ENCODE results near the gene CELF2.

CELF2 gene

DNA sequence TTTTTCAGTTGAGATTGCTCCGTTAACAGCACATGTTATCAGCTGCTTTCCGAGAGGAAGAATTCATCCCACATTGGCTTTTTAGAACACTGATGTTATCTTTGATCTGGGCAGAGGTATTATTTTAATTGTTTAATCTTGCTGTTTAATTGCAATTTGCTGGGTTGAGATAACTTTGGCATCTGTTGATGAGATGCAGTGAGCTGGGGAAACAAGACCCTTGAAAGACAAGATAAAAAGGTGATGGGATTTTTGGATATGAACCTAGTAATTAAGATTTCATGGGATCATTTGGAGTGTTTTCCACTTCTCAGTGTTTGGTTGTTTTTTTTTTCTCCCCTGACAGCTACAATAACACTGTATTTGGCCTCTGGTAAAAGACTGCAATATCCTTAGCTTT lies 4.5 kb downstream of the CELF2 start:
- DNase-seq (ENCODE audit: low read depth in 2 of 2, low spot score in 1 of 2) = no peak

DNA sequence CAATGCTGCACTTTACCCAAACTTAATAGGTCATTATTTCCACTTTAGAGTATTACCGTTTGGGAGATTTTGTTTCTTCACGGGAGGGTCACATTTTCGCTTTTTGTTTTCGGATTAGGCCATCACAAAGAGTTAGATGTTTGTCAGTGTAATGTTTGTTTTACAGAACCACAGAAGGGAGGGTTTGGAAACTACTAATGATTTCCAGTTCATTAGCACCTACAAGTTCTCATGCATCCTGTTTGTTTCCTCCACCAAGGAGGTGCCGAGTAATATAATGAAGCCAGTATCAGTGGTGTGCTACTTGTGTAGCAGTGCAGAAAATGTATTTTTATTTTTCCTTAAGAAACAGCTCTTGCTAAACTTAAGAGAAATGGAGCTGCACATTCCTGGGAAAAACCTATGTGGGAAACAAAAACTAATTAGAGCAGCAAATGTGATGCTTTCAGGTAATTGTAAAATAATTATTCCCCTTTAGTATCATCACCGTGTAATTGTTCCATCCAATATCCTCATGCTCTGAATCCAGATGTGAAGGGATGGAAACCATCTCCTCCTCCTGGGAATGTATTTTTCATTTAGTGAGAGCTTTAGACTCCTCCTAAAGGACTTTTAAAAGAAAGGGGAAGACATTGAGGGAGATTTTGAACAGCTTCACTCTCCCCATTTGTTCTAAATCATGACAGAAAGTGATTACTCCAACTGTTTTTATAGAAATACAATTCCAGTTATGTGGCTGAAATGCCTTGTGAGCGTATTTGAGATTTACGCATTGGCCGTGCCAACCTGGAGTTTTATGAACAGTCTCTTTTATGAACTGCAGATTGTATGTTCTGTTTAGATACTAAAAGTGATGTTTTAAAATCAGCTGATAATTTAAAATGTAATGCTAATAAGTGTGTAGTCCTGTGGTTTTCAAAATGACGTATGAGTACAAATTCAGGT lies 5.6 kb downstream of the CELF2 start:
- no peak for DNase-seq (ENCODE audit: low read depth in 2 of 2, low spot score in 1 of 2)

DNA sequence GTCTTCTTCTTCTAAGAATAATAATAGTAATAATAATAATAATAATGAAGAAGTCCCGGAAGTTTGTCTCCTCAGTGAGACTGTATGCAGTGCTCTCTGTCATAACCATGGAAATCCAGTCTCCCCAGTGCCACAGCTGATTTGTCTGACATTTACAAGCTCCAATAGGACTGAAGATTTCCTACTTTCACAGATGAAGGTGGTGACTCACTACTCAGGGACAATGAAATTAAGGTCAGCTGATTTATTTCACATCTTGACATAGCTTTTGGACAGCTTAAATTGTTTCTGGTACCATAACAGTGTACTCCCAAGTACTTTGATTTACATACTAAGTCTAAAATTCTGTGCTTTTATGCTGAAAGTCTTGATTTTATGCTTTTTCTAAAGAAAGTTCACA lies 6.9 kb downstream of the CELF2 start:
- DNase-seq (ENCODE audit: low read depth in 2 of 2, low spot score in 1 of 2) = no peak

DNA sequence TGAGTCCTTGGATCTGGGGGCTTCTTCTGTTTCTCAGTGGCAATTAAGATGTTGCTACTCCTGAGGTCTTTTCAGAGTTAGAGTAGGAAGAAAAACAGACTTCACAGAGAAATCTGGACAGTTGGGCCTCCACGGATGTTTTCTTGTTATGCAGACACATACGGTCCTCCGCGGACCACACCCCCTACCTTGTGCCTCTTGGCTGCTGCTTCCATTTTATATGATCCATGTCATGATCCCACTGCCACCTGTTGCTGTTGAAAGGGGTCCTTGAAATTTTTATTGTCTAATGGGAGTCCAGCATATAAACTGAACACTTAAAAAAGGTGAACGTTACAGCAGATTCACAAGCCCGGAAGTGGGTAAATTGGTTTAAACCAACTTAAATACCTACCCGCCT lies 8.3 kb downstream of the CELF2 start:
- DNase-seq (ENCODE audit: low read depth in 2 of 2, low spot score in 1 of 2) = no peak

DNA sequence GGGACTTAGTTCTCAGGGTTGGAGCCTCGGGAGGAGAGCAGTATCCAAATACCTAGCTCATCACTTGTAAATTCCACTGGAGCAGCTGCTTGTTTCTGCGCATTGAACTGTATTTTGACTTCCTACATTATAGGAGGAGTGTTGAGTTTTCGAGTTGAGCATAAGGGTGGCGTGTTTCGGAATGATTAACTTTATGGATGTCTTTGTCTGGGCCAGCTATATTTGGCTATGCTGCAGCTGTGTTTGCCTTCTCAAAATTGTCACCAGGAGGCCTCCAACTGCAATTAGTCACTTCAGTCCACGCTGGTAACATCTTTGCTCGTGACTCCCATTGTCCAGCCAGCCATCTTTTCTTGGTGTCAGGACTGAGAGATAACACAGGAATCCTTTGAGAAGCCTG lies 9.1 kb downstream of the CELF2 start:
- no peak for DNase-seq (ENCODE audit: low read depth in 2 of 2, low spot score in 1 of 2)

DNA sequence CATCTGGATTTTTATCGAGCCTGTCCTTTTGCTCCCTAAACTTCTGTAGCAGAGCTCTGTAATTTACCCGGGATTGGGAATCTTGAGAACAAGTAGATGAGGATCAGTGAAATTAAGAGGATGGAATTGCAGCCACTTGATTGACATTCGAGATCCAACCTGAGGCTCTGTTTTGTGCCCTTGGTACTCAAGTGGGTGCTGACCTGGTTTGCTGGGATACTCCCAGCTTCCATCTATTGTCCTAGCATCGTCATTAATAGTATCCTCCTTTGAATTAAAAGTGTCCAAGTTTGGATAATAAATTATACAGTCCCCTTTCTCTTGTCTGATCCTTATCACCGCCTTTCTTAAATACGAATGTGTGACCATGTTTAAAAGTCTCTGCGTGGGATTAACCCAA lies 17.1 kb downstream of the CELF2 start:
- no peak for DNase-seq (ENCODE audit: low read depth in 2 of 2, low spot score in 1 of 2)

DNA sequence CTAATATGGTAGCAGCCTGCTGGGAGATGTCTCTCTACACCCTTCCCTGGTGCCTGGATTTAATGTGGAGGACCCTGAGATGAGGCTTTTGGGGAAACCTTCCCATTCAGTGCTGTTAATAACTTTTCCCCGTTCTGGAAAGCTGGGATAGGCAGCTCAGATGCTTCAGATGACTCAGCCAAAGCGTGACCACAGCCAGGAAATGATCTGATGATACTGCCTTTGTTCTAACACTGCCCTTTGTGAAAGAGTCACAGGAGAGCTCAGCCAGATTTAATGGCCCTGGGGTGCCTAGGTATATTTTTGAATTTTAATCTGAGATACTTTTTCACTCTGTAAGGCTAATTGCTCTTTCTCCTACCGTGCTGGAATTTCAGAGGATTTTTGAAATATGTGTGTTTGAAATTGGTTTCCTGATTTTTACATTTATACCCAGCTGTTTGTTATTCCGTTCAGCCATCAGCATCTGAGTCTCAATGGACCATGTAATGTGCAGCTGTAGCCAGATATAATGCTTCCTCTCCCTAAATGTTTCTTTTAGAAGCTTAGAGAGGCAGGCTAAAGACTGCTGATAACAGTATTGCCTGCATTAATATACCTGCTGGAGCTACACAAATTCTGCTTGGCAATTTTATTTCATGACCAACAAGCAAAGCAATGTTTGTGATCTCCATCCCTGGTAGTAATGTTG lies 17.8 kb downstream of the CELF2 start:
- no peak for DNase-seq (ENCODE audit: low read depth in 2 of 2, low spot score in 1 of 2)

DNA sequence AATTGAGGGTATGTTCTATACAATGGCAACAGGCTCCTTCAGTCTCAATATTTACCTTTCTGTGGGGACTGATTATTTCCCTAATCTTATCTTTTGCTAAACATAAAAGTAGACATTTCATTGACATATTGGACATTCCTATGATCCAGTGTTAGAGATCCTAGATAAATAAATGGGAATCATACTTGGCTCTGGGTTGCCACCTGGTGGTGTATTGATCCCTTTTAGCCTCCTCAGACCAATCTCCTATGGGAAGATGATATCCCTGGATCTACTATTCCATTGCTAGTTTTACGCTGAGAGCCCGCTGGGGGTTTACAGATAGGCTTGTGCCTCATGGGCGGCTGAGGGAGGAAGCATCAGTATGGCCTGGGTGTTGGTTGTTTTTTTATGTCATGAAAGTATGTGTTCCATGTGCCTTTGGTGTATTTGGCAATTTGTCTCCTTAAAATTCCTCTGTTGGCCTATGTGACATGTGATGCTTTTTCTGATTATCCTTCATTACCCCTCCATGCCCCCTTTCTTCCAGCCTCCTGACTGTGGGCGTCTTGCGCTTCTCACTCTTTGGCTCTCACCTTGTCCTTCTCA lies 18.8 kb downstream of the CELF2 start:
- no peak for DNase-seq (ENCODE audit: low read depth in 2 of 2, low spot score in 1 of 2)

DNA sequence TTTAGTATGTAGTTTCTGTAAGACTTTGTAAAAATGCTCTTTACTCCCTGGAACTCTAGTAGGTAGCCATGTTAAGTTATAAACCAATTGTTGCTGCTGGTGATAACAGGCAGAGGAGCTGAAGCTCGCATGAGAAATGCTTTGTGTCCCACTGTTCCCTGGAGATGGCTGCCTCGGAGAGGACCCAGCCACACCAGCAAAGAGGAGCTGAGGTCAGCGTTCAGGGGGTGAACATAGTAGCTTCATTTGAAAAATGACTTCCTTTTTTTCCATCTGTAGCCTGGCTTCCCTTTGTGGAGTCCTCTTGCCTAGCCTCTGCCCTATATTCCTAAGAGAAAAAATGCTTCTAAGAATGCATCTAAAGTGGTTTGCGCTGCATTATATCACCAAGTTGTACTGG lies 20.3 kb downstream of the CELF2 start:
- no peak for DNase-seq (ENCODE audit: low read depth in 2 of 2, low spot score in 1 of 2)

DNA sequence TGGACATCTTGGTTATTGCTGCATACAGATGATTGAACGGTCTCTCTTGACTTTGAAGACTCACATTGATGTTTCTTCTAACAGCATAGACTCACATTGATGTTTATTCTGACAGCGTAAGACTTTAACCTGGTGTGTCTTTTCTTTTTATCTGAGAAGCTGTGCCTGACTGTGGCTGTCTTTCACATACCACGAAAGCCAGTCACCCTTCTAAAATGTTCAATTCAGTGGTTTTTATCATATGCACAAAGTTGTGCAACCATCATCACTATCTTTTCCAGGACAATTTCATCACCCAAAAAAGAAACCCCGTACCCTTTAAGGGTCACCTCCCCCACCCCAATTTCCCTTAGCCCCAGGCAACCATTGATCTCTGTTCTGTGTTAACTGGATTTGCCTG lies 24.7 kb downstream of the CELF2 start:
- no peak for DNase-seq (ENCODE audit: low read depth in 2 of 2, low spot score in 1 of 2)

DNA sequence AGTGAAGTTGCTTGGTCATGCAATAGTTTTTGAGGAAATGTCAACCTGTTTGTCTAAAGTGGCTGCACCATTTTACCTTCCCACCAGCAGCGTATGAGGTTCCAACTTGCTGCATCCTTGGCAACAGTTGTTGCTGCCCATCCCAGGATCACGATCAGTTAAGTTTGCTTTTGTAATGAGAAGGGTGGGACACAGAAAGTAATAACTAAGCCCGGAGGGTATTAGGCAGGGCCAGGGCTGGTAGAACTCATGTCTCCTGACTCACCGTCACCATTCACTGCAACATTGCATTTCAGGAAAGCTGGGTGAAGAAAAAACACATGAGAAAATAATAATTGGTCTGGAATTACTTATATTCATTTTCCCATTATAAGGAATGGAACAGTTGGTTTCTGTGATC lies 25.4 kb downstream of the CELF2 start:
- no peak for DNase-seq (ENCODE audit: low read depth in 2 of 2, low spot score in 1 of 2)

DNA sequence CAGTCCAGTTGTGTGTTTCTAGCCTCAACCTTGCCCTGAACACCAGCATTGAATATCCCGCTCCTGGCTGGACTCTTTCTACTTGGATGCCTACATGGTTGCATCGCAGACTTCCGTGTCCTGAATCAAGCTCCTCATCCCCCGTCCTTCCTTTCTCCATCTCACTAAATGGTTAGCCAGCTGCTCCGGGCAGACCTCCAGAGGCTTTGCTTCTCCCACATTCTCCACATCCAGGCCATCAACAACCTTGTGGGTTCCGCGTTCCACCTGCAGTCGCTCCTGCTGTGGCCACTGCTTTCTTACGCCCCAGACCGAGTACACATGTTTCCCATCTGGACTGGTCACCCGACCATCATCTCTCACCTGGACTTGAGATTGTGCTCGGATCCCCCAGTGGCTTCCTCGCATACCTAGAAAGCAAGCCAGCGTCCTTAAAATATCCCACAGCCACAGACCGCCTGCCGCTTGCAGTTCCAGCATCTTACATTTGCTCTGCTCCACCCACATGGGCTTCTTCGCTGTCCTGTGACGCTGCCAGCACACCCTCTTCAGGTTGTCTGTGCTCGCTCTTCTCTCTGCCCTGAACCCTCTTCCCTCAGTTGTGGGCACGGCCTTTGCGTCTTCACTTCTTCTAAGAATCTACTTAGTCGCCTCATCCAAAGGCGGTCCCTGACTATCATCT lies 25.9 kb downstream of the CELF2 start:
- no peak for DNase-seq (ENCODE audit: low read depth in 2 of 2, low spot score in 1 of 2)

DNA sequence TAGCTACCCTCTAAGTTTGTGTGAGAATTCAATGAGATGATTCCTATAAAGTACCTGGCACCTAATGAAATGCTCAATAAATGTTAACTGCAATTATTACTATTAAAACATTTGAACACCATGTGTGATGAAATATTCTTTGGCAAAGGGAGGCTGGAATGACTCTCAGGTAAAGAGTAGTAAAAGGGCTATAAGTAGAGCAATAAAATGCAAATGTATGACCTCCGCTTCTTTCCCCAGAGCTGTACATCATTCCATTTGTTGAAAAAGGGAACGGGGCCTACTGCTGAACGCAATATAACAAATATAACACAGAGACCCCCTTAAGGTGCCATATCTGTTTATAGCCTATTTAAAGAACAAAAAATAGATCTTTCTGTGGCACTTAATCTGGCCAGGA lies 27.8 kb downstream of the CELF2 start:
- DNase-seq (ENCODE audit: low read depth in 2 of 2, low spot score in 1 of 2) = no peak

DNA sequence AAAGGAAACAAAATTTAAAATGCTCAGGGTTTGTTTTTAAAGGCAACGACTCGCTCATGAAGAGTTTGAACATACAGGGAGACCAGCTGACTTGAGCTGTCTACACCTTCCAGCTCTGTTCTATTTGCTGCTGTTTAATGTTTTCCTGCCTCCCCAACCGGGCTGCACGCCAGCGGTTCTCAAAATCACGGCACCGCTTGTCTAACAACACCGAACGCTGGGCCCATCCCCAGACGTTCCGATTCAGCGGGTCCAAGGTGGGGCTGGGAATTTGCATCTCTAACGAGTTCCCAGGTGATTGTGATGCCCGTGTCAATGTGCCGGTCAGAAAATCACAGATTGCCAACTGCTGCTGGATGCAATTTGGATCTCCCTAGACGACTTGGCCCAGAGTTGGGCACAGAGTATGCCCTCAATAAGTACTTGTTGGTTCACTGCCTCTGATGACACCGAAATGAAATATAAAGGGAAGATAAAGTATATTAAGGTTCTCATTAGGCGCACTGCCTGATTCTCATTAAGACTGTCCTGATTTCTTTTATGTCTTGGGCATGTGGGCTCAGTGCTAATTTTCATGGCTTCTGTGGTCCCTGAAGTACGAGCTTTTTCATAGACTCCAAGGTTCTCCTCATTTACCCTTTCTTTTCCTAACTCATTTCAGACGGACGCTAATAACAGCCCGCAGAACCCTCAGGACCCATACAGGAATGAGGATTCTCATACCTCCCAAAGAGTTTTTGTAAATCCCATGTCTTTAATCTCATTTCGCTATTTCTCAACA lies 28.5 kb downstream of the CELF2 start:
- DNase-seq (ENCODE audit: low read depth in 2 of 2, low spot score in 1 of 2) = no peak

DNA sequence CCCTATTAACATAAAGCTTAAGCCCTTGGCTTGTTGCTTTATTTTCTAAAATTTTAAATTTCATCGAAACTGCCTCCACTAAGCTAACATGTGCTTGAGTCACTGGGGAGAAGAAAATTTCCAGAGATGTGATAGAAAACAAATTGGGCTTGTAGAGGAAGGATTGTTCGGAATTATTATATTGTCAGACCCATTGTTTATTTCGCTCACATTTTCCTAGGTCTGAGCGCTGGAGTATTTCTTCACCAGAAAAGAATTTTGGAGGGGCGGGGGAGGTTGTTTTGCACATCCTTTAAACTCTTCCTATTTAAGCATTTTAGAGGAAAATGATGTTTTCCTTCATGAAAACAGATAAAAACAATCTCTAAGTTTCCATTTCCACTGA lies 29.1 kb downstream of the CELF2 start:
- no peak for DNase-seq (ENCODE audit: low read depth in 2 of 2, low spot score in 1 of 2)

DNA sequence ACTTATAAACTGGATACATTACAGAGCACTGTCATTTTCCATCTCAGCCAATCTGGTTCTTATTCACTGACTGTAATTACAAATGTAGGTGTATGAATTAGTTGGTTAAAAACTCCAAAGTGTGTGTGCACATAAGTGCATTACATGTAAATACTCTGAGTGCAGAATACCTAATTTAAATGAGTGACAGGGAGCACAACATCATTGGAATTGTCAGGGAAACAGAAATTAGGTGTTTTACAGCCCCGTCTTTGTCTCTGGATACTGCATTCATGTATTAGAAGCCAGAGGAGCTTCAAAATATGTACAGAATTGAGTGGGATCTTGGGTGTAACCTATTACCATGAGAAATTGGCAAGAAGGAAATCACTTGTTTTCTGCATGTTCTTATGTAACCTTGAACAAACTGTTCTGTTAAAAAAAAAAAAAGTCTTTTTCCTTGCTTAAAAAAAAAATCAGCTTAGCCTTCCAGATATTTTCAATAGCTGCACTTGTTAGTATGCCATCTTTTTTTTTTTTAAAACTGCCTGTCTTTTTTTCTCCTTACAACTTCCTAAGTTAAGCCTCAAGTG lies 31.1 kb downstream of the CELF2 start:
- DNase-seq (ENCODE audit: low read depth in 2 of 2, low spot score in 1 of 2) = no peak

DNA sequence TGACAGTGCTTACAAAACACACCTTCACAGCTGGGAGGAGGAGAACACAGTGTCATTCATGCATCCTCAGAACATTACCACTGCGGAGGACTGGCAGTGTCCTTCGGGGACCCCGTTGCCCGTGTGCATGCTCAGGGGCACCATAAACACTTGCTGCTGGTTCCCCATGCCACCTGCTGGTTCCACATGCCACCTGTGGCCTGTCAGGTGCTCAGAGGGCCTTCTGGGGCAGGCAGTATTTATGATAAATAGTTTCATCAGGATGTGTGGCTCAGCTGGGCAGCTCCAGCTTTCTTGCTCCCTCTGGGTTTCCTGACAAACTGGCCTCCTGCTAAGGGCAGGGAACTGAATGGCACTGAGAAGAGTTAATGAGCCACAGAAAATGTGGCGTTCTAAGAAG lies 32.1 kb downstream of the CELF2 start:
- no peak for DNase-seq (ENCODE audit: low read depth in 2 of 2, low spot score in 1 of 2)

DNA sequence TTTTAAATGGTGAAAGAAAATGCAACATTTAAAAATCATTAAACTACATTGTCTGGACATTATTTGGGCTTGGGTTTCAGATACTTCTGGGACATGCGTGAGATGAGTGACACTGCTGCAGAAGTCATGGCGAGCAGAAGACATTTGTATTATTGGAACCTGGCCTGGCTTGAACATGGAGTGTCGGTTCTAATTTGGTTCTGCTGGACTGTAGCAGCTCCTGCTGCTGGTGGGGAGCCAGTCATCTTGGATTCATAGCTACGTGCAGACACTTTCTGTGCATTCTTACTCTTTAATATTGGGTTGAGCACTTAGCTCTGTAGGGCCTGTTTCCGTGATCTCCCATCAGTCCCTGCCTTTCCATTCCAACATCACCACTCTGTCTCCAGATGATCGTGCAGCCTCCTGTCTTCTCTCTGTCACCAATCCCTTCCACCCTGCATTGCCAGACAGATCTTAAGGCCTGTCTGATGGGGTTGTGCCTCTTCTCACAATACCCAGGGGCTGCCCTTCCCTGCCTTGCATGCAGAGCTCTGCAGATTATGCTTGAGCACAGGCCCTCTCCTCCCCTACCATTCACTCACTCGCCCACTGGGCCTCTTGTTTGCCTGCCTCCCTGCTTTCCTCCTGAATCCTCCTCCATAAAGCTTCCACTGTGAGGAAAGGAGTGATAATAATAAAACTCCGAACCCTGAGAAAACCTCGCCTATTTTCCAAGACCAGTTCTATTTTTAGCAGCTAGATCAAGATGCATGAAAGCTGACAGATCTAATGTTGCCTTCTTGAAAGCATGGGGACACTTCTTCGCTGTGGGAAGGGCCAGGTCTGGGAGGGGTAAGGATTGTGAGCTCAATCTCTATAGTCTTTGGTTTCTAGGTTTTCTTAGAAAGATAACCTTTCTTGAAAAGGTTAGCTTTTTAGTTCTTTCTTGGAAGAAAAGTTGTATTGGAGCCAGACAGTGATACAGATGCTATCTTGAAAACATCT lies 32.9 kb downstream of the CELF2 start:
- DNase-seq (ENCODE audit: low read depth in 2 of 2, low spot score in 1 of 2) = no peak

DNA sequence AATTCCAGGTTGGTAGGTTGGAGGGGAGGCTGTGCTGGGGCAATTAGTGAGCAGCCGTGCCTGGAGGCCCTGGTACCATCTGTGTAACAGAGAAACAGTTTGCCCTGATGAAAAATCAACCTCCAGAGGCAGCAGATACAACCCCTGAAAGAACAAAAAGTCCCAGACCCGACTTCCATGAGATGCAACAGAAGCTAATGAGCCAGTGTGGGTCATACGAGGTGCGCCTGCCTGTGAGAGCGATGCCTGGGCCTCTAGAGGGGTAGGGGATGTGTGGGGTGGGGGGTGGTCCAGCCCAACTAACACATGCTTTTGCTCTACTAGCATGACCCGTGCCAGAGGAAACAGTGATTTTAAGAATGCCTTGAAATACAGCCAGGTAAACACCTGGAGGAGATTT lies 39.3 kb downstream of the CELF2 start:
- DNase-seq (ENCODE audit: low read depth in 2 of 2, low spot score in 1 of 2) = no peak

Measured in stimulated activated CD8-positive, alpha-beta memory T cell treated with anti-CD3 and anti-CD28 coated beads, Interleukin-4, amount 100 ng/mL, for 4 hours (primary cell).